ENCODE measurements around the gene MBNL3. TPM values are rescaled to one million over a fixed set of nuclear protein-coding genes. Genes with fewer than 3 reads are reported as not detected.

Gene MBNL3
- total RNA-seq, 1 experiment from 2014 or later, result 0.11 TPM

DNA sequence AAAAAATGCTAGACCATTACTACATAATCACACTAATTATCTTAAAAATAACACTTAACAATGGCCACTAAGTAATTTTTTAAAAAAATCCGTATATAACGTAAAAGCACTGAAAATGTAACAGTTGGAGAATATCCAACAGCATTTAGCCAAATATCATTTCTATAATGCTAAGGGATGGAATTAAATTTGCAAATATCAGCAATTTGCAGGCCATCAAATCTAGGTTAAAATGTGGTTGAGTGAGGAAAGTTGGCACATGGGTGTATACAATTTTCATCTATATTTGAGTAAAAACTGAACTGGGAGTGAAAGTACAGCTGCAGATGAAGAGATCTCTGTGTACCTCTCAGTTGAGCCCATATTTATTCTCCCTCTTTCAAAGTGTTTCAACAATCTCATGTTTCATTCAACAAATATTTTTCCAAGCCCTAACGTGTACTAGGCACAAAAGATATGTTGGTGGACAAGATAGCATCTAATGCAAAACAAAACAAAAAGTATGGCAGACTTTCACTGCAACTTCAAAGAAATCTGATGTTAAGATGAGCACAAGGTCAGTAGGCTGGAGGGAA lies 63.0 kb downstream of the MBNL3 start:
- no peaks in the 10 kb centered on the region for H3K36me3 ChIP-seq
- no peaks in the 10 kb centered on the region for H3K9me3 ChIP-seq (replicated peaks)
- H3K4me1 ChIP-seq (replicated peaks), result no peaks in the 10 kb centered on the region
- H3K4me3 ChIP-seq, result no peak overlapping the region
- no peak overlapping the region for H3K27ac ChIP-seq
- DNase-seq (ENCODE audit: low read depth in 1 of 2, low spot score in 2 of 2), result no peak
- H3K27me3 ChIP-seq (replicated peaks), result no peaks in the 10 kb centered on the region

DNA sequence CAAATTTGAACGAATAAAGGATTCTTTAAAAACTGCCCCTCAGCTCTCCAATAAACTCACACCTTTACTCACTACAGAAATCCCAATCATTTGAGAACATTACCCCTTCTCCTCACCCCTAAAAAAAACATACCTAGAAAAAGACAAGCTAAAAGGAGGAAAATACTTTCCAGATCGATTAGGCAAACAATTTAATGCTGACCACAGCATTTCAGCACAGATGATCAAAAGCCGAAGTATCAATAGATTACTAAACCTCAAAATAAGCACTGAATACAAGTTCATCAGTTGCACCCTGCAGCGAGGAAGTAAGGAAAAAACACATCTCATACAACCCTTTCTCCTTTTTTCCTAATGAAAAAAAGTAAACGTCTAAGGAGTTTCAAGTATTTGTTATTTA lies 65.5 kb downstream of the MBNL3 start:
- no peak for DNase-seq (ENCODE audit: low read depth in 1 of 2, low spot score in 2 of 2)
- Histone ChIP-seq H3K27ac (no peak overlapping the region), H3K36me3 (no peaks in the 10 kb centered on the region), H3K4me1 (replicated peaks) (no peaks in the 10 kb centered on the region), H3K4me3 (no peak overlapping the region), H3K27me3 (replicated peaks) (no peaks in the 10 kb centered on the region), H3K9me3 (replicated peaks) (no peaks in the 10 kb centered on the region)

DNA sequence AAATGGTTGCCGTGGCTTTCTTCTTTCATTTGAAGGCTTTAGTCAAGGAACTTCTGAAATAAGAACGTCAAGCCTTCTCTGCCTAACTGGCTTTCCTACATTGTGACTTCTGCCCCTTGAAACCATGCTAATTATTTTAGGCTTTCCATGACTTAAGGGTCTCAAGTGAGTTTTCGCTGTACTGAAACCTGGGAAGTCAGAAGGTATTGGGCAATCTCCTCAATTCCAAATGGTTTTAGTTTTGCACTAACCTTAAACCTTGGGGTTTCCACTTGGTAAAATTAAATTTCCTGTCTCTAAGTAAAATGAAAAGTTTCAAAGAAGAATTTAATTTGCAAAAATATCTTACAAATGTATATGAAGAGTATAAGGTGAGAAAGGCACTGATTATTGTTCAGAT lies 73.8 kb downstream of the MBNL3 start:
- Histone ChIP-seq H3K27me3 (replicated peaks) (no peaks in the 10 kb centered on the region), H3K9me3 (replicated peaks) (no peaks in the 10 kb centered on the region), H3K27ac (no peak overlapping the region), H3K4me1 (replicated peaks) (no peaks in the 10 kb centered on the region), H3K4me3 (no peak overlapping the region), H3K36me3 (no peaks in the 10 kb centered on the region)
- no peak for DNase-seq (ENCODE audit: low read depth in 1 of 2, low spot score in 2 of 2)

DNA sequence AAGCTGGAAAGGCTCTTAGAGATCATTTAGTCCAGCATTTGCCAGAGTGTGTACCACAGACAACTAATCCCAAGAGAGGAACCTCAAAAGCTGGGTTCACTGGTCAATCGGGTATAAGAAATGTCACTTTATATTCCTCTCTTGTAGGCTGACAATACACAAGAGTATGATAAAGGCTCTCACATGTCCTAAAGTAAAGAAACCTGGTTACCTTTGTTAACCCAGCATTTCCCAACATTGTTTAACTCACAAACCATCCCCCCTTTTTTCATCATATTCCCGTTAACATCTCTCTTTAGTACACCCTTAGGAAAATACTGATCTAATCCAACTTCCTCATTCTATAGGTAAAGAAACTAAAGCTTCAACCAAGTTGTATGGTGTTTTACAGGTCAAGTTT lies 74.4 kb downstream of the MBNL3 start:
- Histone ChIP-seq H3K27me3 (replicated peaks) (no peaks in the 10 kb centered on the region), H3K4me1 (replicated peaks) (no peaks in the 10 kb centered on the region), H3K27ac (no peak overlapping the region), H3K4me3 (no peak overlapping the region), H3K9me3 (replicated peaks) (no peaks in the 10 kb centered on the region), H3K36me3 (no peaks in the 10 kb centered on the region)
- DNase-seq (ENCODE audit: low read depth in 1 of 2, low spot score in 2 of 2), result no peak

DNA sequence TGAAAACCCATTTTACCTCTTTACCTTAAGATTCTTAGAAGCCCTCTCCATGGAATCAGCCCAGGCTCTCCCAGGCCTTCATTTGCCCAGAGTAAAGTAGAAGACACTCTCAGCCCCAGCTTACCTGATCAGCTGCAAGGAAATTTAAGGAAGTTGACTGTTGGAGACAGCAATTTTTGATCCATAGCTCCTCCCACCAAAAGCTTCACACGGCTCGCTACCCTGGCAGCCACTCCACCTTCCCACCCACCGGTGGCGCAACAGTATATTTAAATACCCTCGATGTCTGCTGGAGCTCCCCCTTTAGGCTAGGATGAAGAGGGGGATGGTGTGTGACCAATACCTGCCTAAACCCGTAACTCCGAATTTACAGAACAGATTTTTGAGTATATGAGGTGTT lies 75.4 kb downstream of the MBNL3 start:
- DNase-seq (ENCODE audit: low read depth in 1 of 2, low spot score in 2 of 2), result no peak
- no peak overlapping the region for H3K4me3 ChIP-seq
- H3K27me3 ChIP-seq (replicated peaks), result no peaks in the 10 kb centered on the region
- no peaks in the 10 kb centered on the region for H3K36me3 ChIP-seq
- no peak overlapping the region for H3K27ac ChIP-seq
- H3K4me1 ChIP-seq (replicated peaks), result no peaks in the 10 kb centered on the region
- no peaks in the 10 kb centered on the region for H3K9me3 ChIP-seq (replicated peaks)

DNA sequence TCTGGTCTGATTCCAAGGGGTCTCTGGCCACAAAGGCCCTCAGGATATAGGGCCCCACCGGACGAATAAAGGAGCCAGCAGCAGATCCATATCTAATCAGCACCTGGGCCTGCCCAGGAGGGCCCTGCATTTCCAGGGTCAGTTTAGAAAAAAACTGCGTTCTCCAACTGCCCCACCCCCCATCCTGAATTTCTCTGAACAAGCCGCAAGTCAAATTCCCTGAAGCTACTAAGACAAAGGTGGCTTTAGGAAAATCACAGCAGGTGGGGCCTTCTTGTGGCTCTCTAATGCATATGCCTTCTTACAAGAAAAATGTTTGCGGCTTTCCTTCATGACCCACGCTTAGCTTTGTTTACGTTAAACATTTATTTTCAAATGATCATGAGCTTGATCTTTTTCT lies 76.6 kb downstream of the MBNL3 start:
- no peak for DNase-seq (ENCODE audit: low read depth in 1 of 2, low spot score in 2 of 2)
- H3K4me3 ChIP-seq, result no peak overlapping the region
- H3K9me3 ChIP-seq (replicated peaks), result no peaks in the 10 kb centered on the region
- H3K36me3 ChIP-seq, result no peaks in the 10 kb centered on the region
- no peaks in the 10 kb centered on the region for H3K27me3 ChIP-seq (replicated peaks)
- H3K4me1 ChIP-seq (replicated peaks), result no peaks in the 10 kb centered on the region
- no peak overlapping the region for H3K27ac ChIP-seq

DNA sequence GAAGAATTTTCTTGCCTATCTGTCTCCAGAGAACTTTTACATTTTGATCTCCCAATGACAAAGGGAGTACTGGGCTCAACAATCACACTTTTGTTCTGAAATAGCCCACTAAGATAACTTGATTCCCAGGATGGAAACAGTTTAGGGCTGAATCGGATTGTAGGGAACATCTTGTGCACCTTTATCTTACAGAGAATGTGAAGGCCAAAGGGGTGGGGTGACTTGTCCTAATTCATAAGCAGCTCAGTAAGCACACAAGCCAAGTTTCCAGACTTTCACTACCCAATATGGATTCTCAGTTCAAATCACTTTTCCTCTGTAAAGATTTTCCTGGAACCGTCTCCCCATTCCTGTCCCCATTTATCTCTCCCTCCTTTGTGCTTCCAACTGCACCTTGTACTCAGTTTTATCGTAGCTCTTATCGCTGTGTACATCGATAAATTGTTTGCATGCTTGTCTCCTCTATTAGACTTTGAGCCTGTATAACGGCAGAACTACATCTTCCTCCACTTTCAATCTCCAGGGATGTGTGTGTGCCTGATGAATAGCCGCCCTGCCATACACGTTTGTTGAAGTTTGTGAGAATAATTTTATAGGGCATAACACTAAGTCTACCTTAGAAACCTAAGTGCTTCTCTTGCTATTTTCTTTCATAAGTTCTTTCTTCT lies 77.4 kb downstream of the MBNL3 start:
- Histone ChIP-seq H3K4me3 (no peak overlapping the region), H3K4me1 (replicated peaks) (no peaks in the 10 kb centered on the region), H3K27ac (no peak overlapping the region), H3K9me3 (replicated peaks) (no peaks in the 10 kb centered on the region), H3K27me3 (replicated peaks) (no peaks in the 10 kb centered on the region), H3K36me3 (no peaks in the 10 kb centered on the region)
- DNase-seq (ENCODE audit: low read depth in 1 of 2, low spot score in 2 of 2), result no peak

DNA sequence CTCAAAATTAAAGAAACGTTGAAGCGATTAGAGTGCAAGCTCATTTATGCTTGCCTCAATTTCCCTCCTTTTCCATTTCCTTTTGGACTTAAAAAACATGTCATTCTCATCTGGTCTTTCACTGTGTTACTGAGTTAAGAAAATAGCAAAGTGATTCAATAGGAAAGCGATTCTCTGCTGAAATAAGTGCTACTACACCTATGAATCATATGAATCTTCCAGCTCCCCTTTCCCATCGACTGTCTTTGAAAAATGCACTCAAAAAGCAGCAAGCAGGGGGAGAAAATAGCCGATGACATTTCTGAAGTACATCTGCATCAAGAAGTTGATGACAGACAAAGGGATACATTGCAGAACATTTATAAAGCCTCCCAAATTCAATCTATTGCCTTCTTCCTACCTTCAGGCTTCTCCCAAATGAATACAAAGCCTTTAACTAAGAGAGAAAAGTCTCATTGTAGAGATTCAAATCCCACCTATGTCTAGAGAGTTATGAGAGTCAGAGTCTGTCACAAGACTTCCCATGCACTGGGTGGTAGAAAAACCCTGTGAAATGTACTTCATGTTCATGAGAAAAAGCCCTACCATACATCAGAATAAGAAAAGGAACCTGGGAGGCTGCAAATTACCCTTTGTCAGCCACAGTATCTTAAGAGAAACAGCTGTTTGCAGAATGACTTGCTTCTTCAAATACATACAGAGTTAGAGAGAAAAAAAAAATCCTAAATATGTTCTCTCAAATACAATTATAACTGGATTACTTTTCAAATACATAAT lies 78.9 kb downstream of the MBNL3 start:
- Histone ChIP-seq H3K36me3 (no peaks in the 10 kb centered on the region), H3K27ac (no peak overlapping the region), H3K27me3 (replicated peaks) (no peaks in the 10 kb centered on the region), H3K4me1 (replicated peaks) (no peaks in the 10 kb centered on the region), H3K9me3 (replicated peaks) (no peaks in the 10 kb centered on the region), H3K4me3 (no peak overlapping the region)
- no peak for DNase-seq (ENCODE audit: low read depth in 1 of 2, low spot score in 2 of 2)

DNA sequence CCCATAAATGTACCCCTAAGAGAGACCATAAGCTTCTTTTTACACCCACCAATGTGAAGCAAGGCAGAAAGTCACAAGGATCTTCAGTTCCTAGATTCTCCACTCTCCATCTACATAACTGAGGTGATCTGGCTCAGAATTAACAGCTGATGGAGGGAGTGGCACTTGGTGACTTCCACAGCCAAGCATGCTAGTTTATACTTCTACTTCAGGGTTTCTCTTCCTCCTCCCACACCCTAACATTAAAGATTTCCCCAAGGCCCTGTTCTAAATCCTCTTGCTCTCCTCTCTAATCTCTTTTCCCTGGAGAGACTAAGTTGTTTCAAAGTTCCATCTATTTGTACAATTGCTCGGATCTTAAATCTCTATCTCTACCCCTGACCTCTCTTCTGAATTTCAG lies 81.1 kb downstream of the MBNL3 start:
- DNase-seq (ENCODE audit: low read depth in 1 of 2, low spot score in 2 of 2), result no peak
- H3K4me1 ChIP-seq (replicated peaks), result no peaks in the 10 kb centered on the region
- no peaks in the 10 kb centered on the region for H3K27me3 ChIP-seq (replicated peaks)
- H3K36me3 ChIP-seq, result no peaks in the 10 kb centered on the region
- H3K4me3 ChIP-seq, result no peak overlapping the region
- no peaks in the 10 kb centered on the region for H3K9me3 ChIP-seq (replicated peaks)
- no peak overlapping the region for H3K27ac ChIP-seq

DNA sequence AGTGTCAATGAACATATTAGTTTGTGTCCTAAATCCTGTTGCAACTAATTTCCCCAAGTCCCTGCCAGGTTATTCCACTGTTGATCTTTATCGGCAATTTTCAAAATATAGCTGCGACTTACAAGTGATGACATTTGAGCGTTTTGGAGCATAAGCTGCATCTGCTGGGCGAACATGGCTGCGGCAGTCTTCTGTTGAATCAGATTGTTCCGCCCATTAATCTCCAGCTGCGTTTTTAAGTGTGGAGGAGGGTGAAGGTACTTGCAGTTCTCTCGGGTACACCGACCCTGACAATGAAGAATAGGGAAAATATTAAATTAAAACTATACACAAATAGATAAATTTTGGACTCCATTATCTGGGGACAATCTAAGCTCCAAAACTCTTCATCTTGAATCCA lies 82.7 kb downstream of the MBNL3 start:
- H3K4me1 ChIP-seq (replicated peaks), result no peaks in the 10 kb centered on the region
- H3K27me3 ChIP-seq (replicated peaks), result no peaks in the 10 kb centered on the region
- no peaks in the 10 kb centered on the region for H3K9me3 ChIP-seq (replicated peaks)
- no peak for DNase-seq (ENCODE audit: low read depth in 1 of 2, low spot score in 2 of 2)
- H3K27ac ChIP-seq, result no peak overlapping the region
- H3K36me3 ChIP-seq, result no peaks in the 10 kb centered on the region
- H3K4me3 ChIP-seq, result no peak overlapping the region

DNA sequence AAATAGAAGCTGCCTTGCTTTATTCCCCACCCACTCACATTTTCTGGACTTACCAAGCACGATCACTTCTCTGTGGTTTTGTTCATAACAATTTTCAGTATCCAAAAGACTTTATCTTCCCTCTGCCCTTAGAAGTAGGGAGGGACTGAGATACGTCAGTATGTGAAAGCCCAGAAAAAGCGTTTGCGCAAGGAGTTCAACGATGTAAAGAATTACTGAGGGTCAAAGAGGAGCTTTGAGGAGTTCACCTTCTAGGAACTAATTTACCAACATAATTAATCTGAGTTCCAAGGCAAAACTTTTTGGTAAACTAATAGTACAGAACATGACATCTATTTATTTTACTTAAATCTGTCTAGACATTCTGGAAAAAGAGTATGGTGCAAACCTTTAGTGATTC lies 84.6 kb downstream of the MBNL3 start:
- Histone ChIP-seq H3K4me3 (no peak overlapping the region), H3K9me3 (replicated peaks) (no peaks in the 10 kb centered on the region), H3K36me3 (no peaks in the 10 kb centered on the region), H3K27me3 (replicated peaks) (no peaks in the 10 kb centered on the region), H3K4me1 (replicated peaks) (no peaks in the 10 kb centered on the region), H3K27ac (no peak overlapping the region)
- DNase-seq (ENCODE audit: low read depth in 1 of 2, low spot score in 2 of 2), result no peak

DNA sequence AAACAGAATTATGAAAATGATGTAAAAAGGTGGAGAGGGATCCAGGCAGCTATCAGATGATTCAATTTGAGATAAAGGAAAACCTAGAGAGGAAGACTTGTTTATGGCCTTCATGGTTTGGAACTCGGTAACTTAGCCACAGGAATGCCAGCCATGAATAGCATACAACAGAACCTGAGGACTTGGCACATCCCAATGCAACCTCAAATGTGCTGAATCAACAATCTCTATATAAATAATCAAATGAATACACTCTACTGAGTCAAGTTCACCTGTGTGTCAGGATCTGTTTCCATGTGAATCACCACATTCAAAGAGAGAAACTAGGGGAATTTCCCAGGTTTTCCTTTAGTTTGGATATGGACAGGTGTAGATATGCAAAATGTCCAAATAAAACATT lies 86.9 kb downstream of the MBNL3 start:
- Histone ChIP-seq H3K9me3 (replicated peaks) (no peaks in the 10 kb centered on the region), H3K4me3 (no peak overlapping the region), H3K36me3 (no peaks in the 10 kb centered on the region), H3K27me3 (replicated peaks) (no peaks in the 10 kb centered on the region), H3K27ac (no peak overlapping the region), H3K4me1 (replicated peaks) (no peaks in the 10 kb centered on the region)
- DNase-seq (ENCODE audit: low read depth in 1 of 2, low spot score in 2 of 2), result no peak

DNA sequence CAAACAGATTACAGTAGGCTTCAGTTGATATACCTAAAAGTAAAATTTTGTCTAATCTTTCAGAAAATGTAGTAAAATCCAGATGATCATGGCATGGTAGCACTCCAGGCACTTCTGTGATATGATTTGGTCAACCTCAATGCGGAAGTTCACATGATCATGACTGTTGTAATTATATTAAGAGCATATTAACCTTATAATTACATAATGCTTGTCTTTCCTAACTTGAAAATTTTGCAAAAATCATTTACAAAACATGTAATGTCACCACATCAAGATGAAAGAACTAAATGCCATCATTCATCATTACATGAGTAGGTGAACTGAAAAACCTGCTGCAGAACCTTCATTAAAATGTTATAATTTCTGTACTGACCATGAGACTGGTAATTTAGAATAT lies 88.1 kb downstream of the MBNL3 start:
- no peaks in the 10 kb centered on the region for H3K9me3 ChIP-seq (replicated peaks)
- H3K27ac ChIP-seq, result no peak overlapping the region
- no peaks in the 10 kb centered on the region for H3K27me3 ChIP-seq (replicated peaks)
- no peak for DNase-seq (ENCODE audit: low read depth in 1 of 2, low spot score in 2 of 2)
- H3K4me3 ChIP-seq, result no peak overlapping the region
- H3K36me3 ChIP-seq, result no peaks in the 10 kb centered on the region
- no peaks in the 10 kb centered on the region for H3K4me1 ChIP-seq (replicated peaks)

DNA sequence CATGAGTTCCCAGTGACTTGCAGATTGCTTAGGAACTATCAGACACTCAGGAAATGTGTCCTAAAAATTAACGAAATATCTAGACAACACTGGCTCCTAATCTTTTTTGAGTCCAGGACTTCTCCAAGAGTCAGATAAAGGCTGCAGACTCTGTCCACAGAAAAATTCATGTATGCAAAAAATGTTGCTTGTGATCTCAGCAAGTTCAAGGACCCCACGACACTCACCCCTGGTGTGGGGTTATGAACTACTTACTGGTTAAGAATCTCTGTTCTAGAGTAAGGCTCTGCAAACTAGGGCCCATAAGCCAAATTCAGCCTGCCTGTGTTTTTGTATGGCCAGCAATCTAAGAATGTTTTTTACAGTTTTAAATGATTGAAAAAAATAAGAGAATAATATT lies 93.2 kb downstream of the MBNL3 start:
- no peaks in the 10 kb centered on the region for H3K4me1 ChIP-seq (replicated peaks)
- H3K4me3 ChIP-seq, result no peak overlapping the region
- no peak for DNase-seq (ENCODE audit: low read depth in 1 of 2, low spot score in 2 of 2)
- no peaks in the 10 kb centered on the region for H3K27me3 ChIP-seq (replicated peaks)
- no peak overlapping the region for H3K27ac ChIP-seq
- no peaks in the 10 kb centered on the region for H3K9me3 ChIP-seq (replicated peaks)
- H3K36me3 ChIP-seq, result no peaks in the 10 kb centered on the region

Measured in SJSA1 (cell line).